MG63 (cell line): ENCODE data around the gene SLC35G2. TPM values are rescaled to one million over a fixed set of nuclear protein-coding genes. Genes with fewer than 3 reads are reported as not detected.
"Not testable (repeated sequence)": the region's sequence is repeated elsewhere in the genome, so short reads cannot be mapped to it uniquely, and the experiment has no call there.

Experiments
- DNase-seq: peaks from one replicate; pipeline ENCODE4 v3.0.0-alpha.2; 2020
- H3K27me3 ChIP-seq: fragments of 250-450 bp; sonication (Bioruptor Pico); 2 replicates; pipeline ENCODE4 v1.5.1; 2020; ENCODE audit warnings: mild to moderate bottlenecking, moderate library complexity
- H3K36me3 ChIP-seq: fragments of 250-450 bp; sonication (Bioruptor Pico); 2 replicates; pipeline ENCODE4 v1.5.1; 2020; ENCODE audit warnings: mild to moderate bottlenecking, moderate library complexity
- H3K4me3 ChIP-seq: fragments of 250-450 bp; sonication (Bioruptor Pico); 2 replicates; pipeline ENCODE4 v1.5.1; 2020; ENCODE audit warnings: mild to moderate bottlenecking, moderate library complexity
- H3K9me3 ChIP-seq: fragments of 250-450 bp; sonication (Bioruptor Pico); 2 replicates; pipeline ENCODE4 v1.5.1; 2020; ENCODE audit warnings: mild to moderate bottlenecking, moderate library complexity
- total RNA-seq: library from RNA; depleted of rRNA; stranded (reverse); fragments of >200 nt; shearing (Covaris generic); gene quantifications from 2 replicates; pipeline ENCODE4 v1.2.3, GENCODE V29; 2014; ENCODE audit warnings: low replicate concordance; rRNA removed

Gene SLC35G2
- total RNA-seq, 1 experiment from 2014 or later: 8.9 TPM

DNA sequence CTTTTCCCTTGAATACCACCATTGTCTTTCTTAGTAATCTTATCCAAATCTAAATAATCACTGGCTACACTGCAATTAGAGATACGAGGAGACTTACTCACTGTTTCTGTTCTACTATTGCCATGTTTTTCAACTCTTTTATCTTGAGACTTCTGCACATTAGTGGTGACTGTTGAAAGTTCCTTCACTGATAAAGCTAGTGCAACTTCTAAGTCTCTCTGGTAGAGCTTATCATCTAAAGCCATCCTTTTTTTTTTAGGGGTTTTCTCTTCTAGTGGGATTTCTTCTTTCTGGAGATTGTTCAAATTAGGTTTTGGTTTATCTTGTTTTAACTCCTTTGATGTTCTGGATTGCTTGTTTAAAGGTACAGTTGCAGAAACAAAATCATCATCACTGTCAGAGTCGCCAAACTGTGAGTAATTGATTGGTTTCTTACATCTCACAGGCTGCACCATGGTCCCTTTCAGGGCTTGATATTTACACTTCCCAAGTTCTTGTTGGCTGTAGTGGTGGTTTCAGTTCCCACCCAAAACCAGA is 80.8 kb downstream of the SLC35G2 start:
- H3K4me3 ChIP-seq: no peak overlapping the region
- H3K9me3 ChIP-seq: peaks cover 34% of the 10 kb centered on the region
- no peaks in the 10 kb centered on the region for H3K27me3 ChIP-seq
- no peak for DNase-seq
- H3K36me3 ChIP-seq: peaks cover 59% of the 10 kb centered on the region

DNA sequence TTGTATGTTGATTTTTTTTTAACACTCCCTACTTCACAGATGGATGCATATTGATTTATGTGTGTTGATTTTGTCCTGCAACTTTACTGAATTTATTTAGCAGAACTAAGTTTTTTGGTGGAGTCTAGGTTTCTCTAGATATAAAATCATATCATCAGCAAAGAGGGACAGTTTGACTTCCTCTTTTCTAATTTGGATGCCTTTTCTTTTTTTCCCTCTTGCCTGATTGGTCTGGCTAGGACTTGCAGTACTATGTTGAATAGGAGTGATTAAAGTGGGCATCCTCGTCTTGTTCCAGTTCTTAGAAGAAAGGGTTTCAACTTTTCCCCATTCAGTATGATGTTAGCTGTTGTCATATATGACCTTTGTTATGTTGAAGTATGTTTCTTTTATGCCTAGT is 81.8 kb downstream of the SLC35G2 start:
- not testable (repeated sequence) for H3K27me3 ChIP-seq, DNase-seq, H3K4me3 ChIP-seq
- peaks cover 60% of the 10 kb centered on the region for H3K36me3 ChIP-seq
- peaks cover 41% of the 10 kb centered on the region for H3K9me3 ChIP-seq

DNA sequence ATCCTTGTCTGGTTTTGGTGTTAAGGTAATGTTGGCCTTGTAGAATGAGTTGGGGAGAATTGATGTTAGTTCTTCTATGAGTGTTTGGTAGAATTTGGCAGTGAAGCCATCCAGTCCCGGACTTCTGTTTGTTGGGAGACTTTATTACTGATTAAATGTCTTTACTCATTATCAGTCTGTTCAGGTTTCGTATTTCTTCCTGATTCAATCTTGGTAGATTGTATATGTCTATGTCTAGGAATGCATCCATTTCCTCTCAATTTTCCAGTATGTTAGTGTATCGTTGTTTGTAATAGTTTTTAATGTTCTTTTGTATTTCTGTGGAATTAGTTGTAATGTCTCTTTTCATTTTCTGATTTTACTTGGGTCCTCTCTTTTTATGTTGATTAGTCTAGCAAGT is 82.5 kb downstream of the SLC35G2 start:
- Histone ChIP-seq H3K4me3 (no peak overlapping the region), H3K27me3 (no peaks in the 10 kb centered on the region), H3K36me3 (peaks cover 60% of the 10 kb centered on the region), H3K9me3 (peaks cover 41% of the 10 kb centered on the region)
- no peak for DNase-seq

DNA sequence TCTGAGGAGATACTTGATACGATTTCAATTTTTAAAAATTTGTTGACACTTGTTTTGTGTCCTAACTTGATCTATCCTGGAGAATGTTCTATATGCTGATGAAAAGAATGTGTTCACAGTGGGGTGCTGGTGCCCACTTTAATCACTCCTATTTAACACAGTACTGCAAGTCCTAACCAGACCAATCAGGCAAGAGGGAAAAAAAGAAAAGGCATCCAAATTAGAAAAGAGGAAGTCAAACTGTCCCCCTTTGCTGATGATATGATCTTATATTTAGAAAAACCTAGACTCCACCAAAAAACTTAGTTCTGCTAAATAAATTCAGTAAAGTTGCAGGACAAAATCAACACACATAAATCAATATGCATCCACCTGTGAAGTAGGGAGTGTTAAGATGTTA is 83.6 kb downstream of the SLC35G2 start:
- not testable (repeated sequence) for H3K27me3 ChIP-seq, H3K4me3 ChIP-seq, DNase-seq
- Histone ChIP-seq H3K9me3 (peaks cover 41% of the 10 kb centered on the region), H3K36me3 (peaks cover 52% of the 10 kb centered on the region)

DNA sequence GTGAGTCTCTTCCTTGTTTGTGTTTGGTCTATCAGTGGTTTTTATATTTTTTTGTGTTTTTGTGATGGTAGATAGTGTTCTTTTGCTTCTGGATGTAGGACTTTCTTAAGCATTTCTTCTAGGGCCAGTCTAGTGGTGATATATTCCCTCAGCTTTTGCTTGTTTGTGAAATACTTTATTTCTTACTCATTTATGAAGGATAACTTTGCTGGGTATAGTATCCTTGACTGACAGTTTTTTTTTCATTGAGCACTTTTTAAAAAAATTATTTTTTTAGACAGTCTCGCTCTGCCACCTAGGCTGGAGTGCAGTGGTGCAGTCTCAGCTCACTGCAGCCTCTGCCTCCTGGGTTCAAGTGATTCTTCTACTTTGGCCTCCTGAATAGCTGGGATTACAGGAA is 85.0 kb downstream of the SLC35G2 start:
- H3K36me3 ChIP-seq: peaks cover 50% of the 10 kb centered on the region
- H3K27me3 ChIP-seq: no peaks in the 10 kb centered on the region
- H3K9me3 ChIP-seq: peaks cover 41% of the 10 kb centered on the region
- DNase-seq: no peak
- no peak overlapping the region for H3K4me3 ChIP-seq

DNA sequence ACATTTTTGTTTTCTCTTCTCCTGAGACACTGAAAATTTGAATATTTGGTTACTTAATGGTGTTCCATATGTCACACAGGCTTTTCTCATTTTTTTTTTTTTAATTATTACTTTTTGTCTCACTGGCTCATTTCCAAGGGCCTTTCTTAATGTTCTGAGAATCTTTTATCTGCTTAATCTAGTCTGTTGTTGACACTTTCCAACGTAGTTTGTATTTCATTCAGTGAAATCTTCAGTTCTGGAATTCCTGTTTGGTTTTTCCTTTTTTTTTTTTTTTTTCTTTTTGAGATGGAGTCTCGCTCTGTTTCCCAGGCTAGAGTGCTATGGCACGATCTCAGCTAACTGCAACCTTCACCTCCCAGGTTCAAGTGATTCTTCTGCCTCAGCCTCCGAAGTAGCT is 85.8 kb downstream of the SLC35G2 start:
- Histone ChIP-seq H3K4me3 (no peak overlapping the region), H3K9me3 (peaks cover 44% of the 10 kb centered on the region), H3K27me3 (no peaks in the 10 kb centered on the region), H3K36me3 (peaks cover 44% of the 10 kb centered on the region)
- no peak for DNase-seq

Other genes starting within 250 kb of the SLC35G2 start
- gene STAG1, start 66.7 kb upstream of the SLC35G2 start, total RNA-seq: 29.0 and 41.6 TPM in 2 replicates
- gene NCK1, start 43.1 kb downstream of the SLC35G2 start, total RNA-seq: 48.6 and 107 TPM in 2 replicates
- 4.5 and 6.4 TPM in 2 replicates for gene IL20RB, start 138.9 kb downstream of the SLC35G2 start, total RNA-seq